HUDEP-2 (cell line): ENCODE measurements around the gene PEAR1.
A peak's percentile ranks its signal among the peaks of the same experiment; 100 is the strongest.

Experiments
- DNase-seq, 76 experiments: peaks; one replicate each; lab custom pipeline; 2025; ENCODE audit not compliant: unreplicated experiment in 76 of 76; lab: John Stamatoyannopoulos, UW

The PEAR1 gene

GRCh38 chr1:156860113-156860627 lies 33.3 kb upstream of the PEAR1 start:
- peak in 31 of 76 experiments; percentile 4 to 68 (median 25) for DNase-seq

GRCh38 chr1:156860628-156861423 lies 32.7 kb upstream of the PEAR1 start, which contains the start of gene NTRK1:
TSS of gene NTRK1 (plus strand) at chr1:156860865. CDS start at chr1:156860935, 70 bp downstream.
- peak in 39 of 76 experiments; percentile 8 to 58 (median 36) for DNase-seq

GRCh38 chr1:156862584-156862983 lies 30.9 kb upstream of the PEAR1 start:
- DNase-seq: peak in 4 of 76 experiments; percentile 11 to 23 (median 14)

GRCh38 chr1:156862997-156863599 lies 30.4 kb upstream of the PEAR1 start:
- peak in 62 of 76 experiments; percentile 17 to 83 (median 54) for DNase-seq

DNA sequence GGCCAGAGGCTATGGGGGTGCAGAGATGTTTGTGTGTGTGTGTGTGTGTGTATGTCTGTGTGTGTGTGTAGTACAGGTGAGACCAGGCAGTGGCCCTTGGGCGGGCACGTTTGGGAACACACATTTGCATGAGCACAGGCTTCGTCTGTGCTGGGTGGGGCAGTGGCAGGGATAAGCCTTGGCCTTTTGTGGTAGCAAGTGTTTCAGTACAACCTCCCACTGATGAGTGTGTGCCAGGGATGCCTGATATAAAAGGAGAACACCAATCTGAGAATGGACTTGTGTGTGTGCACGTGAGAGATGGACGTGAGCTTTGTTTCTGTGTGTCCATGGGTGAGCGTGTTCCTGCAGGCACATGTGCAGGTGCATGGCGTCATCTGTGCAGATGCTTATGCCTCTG lies 29.9 kb upstream of the PEAR1 start:
- peak in 49 of 76 experiments; percentile 9 to 71 (median 34) for DNase-seq

GRCh38 chr1:156864796-156865195 lies 28.7 kb upstream of the PEAR1 start:
- no peak for DNase-seq

GRCh38 chr1:156865258-156865657 lies 28.3 kb upstream of the PEAR1 start:
- peak in 1 of 76 experiments; percentile 14 for DNase-seq

GRCh38 chr1:156865865-156866248 lies 27.7 kb upstream of the PEAR1 start:
- no peak for DNase-seq

DNA sequence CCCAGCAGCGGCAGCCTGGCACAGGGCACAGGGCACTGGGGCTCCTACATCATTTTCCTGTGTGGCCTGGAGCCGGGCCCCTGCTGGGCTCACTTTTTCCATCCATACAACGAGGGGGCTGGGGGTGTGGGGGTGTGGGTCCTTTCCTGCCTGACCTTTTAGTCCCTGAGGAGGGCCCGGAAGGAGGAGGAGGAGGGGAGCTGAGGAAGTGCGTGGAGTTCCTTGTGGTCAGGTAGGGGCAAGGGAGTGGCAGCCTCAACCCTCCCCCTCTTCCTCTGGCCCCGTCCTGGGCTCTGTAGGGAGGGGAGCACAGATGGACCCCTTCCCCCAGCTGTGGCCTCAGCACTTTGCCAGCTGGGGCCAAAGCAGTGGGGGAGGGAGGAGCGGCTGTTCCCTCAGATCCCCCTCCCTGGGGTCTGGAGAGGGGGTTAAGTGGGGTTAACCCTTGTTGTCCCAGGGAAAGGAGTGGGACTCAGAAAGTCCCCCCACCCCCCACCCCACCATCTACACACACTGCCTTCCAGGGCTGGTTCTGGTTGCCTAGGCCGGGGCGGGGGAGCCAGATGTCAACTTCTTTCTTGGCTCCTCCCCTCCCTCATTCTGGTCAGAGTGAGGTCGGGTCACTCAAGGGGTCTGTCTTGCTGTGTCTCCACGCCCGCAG lies 27.1 kb upstream of the PEAR1 start:
- DNase-seq: no peak

GRCh38 chr1:156868341-156868740 lies 25.2 kb upstream of the PEAR1 start:
- no peak for DNase-seq

- no peak for DNase-seq
These were observed 24.1 kb upstream of the PEAR1 start for GRCh38 chr1:156869455-156869854.

- no peak for DNase-seq
These were observed 19.9 kb upstream of the PEAR1 start for GRCh38 chr1:156873659-156874058.

DNA sequence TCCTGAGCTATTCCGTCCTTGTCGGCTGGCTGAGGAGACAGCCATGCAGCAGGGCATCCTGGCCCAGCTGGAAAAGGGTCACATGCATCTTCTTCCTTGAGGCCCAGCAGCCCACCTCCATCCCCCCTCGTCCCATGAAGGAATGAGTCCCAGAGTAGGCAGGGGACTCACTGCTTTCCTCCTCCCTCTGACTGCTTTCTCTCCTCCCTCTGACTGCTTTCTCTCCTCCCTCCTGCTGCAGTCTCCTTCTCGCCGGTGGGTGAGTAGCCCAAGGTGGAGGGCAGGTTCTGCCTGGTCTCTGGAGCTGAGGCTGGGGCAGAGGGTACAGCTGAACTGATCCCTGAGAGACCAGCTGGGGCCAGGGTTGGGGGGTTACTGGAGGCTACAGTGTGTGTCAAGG lies 19.4 kb upstream of the PEAR1 start:
- DNase-seq: no peak

- DNase-seq: no peak
These were observed 18.8 kb upstream of the PEAR1 start for GRCh38 chr1:156874572-156875340.

- no peak for DNase-seq
These were observed 18.2 kb upstream of the PEAR1 start for GRCh38 chr1:156875341-156875615.

DNA sequence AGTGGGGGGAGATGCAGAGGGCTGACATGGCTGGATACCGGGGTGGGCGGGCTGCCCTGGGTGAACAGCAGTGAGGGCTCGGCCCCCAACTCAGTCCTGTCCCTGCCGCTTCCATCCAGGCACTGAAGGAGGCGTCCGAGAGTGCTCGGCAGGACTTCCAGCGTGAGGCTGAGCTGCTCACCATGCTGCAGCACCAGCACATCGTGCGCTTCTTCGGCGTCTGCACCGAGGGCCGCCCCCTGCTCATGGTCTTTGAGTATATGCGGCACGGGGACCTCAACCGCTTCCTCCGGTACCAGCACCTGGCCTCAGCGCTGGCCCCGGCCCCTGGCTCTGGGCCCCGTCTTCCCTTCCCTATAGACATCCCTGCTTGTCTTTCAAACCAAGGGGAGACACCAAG lies 17.2 kb upstream of the PEAR1 start:
- DNase-seq: no peak

DNA sequence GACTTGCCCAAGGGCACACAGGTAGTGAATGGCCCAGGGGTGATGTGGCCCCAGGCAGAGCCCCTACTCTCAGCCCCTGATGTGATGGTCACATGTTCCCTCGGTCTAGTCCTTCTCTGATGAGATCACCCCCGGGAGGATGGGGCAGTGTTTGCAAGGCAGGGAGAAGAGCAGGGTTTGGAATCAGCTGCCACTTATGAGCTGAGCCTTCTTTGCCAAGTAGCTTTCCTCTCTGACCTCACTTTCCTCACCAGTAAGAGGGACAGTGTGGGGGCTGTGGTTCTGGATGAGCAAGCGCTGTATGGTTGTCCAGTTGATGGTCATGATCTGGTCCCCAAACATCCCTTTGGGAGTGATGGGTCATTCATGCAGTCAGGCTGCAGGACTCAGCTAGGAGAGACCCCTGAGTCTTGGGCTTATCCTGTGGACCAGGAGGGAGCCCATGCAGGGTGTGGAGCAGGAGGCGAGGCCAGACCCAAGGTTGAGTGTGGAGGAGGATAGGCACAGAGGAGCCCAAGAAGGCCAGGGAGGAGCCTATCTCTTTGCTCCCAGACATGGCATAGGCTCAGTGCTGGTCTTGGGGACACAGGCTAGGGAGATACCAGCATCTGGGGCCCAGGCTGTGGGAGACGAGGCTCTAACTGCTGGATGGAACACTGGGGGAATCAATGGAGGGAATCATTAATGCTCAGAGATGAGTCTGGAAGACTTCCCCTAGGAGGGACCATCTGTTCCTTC lies 15.9 kb upstream of the PEAR1 start:
- peak in 46 of 76 experiments; percentile 7 to 79 (median 40) for DNase-seq

DNA sequence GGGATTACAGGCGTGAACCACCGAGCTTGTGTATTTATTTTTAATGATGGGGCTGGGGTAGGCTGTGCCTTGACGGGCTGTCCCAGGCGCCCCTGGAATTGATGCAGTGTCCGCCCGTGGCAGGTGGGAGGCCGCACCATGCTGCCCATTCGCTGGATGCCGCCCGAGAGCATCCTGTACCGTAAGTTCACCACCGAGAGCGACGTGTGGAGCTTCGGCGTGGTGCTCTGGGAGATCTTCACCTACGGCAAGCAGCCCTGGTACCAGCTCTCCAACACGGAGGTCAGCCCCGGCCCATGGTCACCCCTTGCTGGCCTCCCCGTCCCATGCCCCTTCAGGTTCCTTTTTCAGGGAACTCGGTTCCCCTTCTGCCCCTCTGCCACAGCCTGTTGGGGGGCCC lies 13.6 kb upstream of the PEAR1 start:
- no peak for DNase-seq

- no peak for DNase-seq
These were observed 13.0 kb upstream of the PEAR1 start for GRCh38 chr1:156880473-156880872.

- DNase-seq: no peak
These were observed 12.4 kb upstream of the PEAR1 start for GRCh38 chr1:156881101-156881500.
